Panc1 (cell line): Measurements from ENCODE around the gene L3MBTL2. TPM values are rescaled to one million over a fixed set of nuclear protein-coding genes. Genes with fewer than 3 reads are reported as not detected.

Experiments used
- ATAC-seq: fragments of 200-7000 bp; cut with Tn5 transposase; 2 replicates; pipeline ENCODE4 v1.9.1; 2020; ENCODE audit warnings: mild to moderate bottlenecking, moderate library complexity
- BruUV-seq: library from RNA; stranded (reverse); fragments of 400-500 nt; replicated peaks from 2 replicates; lab custom pipeline; 2021; lab: Mats Ljungman, UMichigan
- CTCF ChIA-PET: fragments of 300-600 bp; sonication (Branson Sonifier 250); formaldehyde crosslinking; loops from one replicate; lab custom pipeline; 2022; ENCODE audit warnings: antibody characterized with exemption; lab: Charles Lee
- POLR2A ChIA-PET: fragments of 300-600 bp; sonication (Branson Sonifier 250); formaldehyde crosslinking; loops from one replicate; lab custom pipeline; 2022; ENCODE audit warnings: antibody characterized with exemption; lab: Charles Lee
- DNase-seq: peaks from one replicate; pipeline ENCODE4 v3.0.0-alpha.2; 2010; ENCODE audit warnings: low read depth, low spot score
- H3K27ac ChIP-seq: 2 replicates; pipeline ENCODE4 v1.5.1; 2011; ENCODE audit warnings: mild to moderate bottlenecking, low read length, inconsistent platforms
- H3K27me3 ChIP-seq: fragments of 200-500 bp; sonication (Bioruptor generic); 2 replicates; pipeline ENCODE4 v1.6.0; 2014; ENCODE audit warnings: low read length, inconsistent platforms; ENCODE audit not compliant: control insufficient read depth, insufficient read depth
- H3K36me3 ChIP-seq: fragments of 200-500 bp; sonication (Bioruptor generic); 2 replicates; pipeline ENCODE4 v1.5.1; 2014; ENCODE audit warnings: inconsistent platforms, mild to moderate bottlenecking, low read length, moderate library complexity; ENCODE audit not compliant: control insufficient read depth, insufficient read depth
- H3K4me1 ChIP-seq: 2 replicates; pipeline ENCODE4 v1.5.1; 2011; ENCODE audit warnings: inconsistent platforms, mild to moderate bottlenecking, low read length, moderate library complexity; ENCODE audit not compliant: control insufficient read depth, insufficient read depth
- H3K4me3 ChIP-seq, 2 experiments: 2 replicates each; pipeline ENCODE4 v1.5.1; 2011 to 2012; ENCODE audit warnings: low read depth in 2 of 2, low read length in 2 of 2, mild to moderate bottlenecking in 2 of 2, inconsistent platforms in 1 of 2, moderate library complexity in 1 of 2
- H3K9me3 ChIP-seq: fragments of 200-500 bp; sonication (Bioruptor generic); 2 replicates; pipeline ENCODE4 v1.5.1; 2014; ENCODE audit warnings: low read depth, mild to moderate bottlenecking, inconsistent platforms, low read length, moderate library complexity; ENCODE audit not compliant: control insufficient read depth, insufficient read depth
- POLR2AphosphoS5 ChIP-seq: IDR thresholded peaks from 2 replicates; pipeline ENCODE4 v1.6.1; 2012; ENCODE audit warnings: mild to moderate bottlenecking, low read depth, low read length, moderate library complexity
- REST ChIP-seq, 2 experiments: IDR thresholded peaks; 2 replicates each; pipeline ENCODE4 v1.6.1; 2011 to 2012; ENCODE audit warnings: low read depth in 2 of 2, control low read depth in 1 of 2, low read length in 1 of 2, mild to moderate bottlenecking in 1 of 2, moderate library complexity in 1 of 2; ENCODE audit not compliant: insufficient read depth in 1 of 2
- SIN3A ChIP-seq: IDR thresholded peaks from 2 replicates; pipeline ENCODE4 v1.6.1; 2012; ENCODE audit warnings: low read depth, mild to moderate bottlenecking, low read length, moderate library complexity, borderline replicate concordance; ENCODE audit not compliant: insufficient read depth
- TCF7L2 ChIP-seq: IDR thresholded peaks from 2 replicates; pipeline ENCODE4 v1.6.1; 2011; ENCODE audit warnings: mild to moderate bottlenecking, low read depth, low read length, inconsistent platforms
- in situ Hi-C: cut with HindIII; loops from 2 replicates; pipeline ENCODE4 v1.10.0; 2016; ENCODE audit warnings: low sequenced_read_pairs, low pct_unique_long_range_greater_than_20kb
- intact Hi-C: fragments of 100-400 bp; cut with micrococcal nuclease; formaldehyde crosslinking; loops from one replicate; pipeline ENCODE4 v1.10.0; 2022; ENCODE audit not compliant: unreplicated experiment
- total RNA-seq: library from RNA; stranded (reverse); gene quantifications from one replicate; pipeline ENCODE4 v1.2.1, GENCODE V29; 2021; ENCODE audit not compliant: unreplicated experiment
- TF ChIP-seq, protein P1 (sequence below): fragments of 450-650 bp; IDR thresholded peaks from 2 replicates; pipeline ENCODE4 v1.5.1; 2017; ENCODE audit warnings: mild to moderate bottlenecking

Gene L3MBTL2
- total RNA-seq, 1 experiment from 2014 or later = 26.6 TPM

- BruUV-seq = no TSS peak
- DNase-seq (no peak), ATAC-seq (no peak)
- ChIA-PET POLR2A (no interaction called here), CTCF (no interaction called here)
- H3K36me3 ChIP-seq = no peaks in the 10 kb centered on the region
- H3K27ac ChIP-seq = no peak overlapping the region
- in situ Hi-C loops (no loop called here), intact Hi-C loops (no loop called here)
- no peak for TF ChIP-seq TCF7L2
- TF ChIP-seq, protein P1, sequence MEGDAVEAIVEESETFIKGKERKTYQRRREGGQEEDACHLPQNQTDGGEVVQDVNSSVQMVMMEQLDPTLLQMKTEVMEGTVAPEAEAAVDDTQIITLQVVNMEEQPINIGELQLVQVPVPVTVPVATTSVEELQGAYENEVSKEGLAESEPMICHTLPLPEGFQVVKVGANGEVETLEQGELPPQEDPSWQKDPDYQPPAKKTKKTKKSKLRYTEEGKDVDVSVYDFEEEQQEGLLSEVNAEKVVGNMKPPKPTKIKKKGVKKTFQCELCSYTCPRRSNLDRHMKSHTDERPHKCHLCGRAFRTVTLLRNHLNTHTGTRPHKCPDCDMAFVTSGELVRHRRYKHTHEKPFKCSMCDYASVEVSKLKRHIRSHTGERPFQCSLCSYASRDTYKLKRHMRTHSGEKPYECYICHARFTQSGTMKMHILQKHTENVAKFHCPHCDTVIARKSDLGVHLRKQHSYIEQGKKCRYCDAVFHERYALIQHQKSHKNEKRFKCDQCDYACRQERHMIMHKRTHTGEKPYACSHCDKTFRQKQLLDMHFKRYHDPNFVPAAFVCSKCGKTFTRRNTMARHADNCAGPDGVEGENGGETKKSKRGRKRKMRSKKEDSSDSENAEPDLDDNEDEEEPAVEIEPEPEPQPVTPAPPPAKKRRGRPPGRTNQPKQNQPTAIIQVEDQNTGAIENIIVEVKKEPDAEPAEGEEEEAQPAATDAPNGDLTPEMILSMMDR = no peak
- no peak for TF ChIP-seq SIN3A
- TF ChIP-seq REST (IDR thresholded peaks at IDR 0.05; ENCODE audit: insufficient read depth in 1 of 2, low read depth in 2 of 2, low read length in 1 of 2) = no peak
- TF ChIP-seq POLR2AphosphoS5 = no peak
- no peaks in the 10 kb centered on the region for H3K4me1 ChIP-seq
- no peak overlapping the region for H3K4me3 ChIP-seq
- H3K9me3 ChIP-seq = no peaks in the 10 kb centered on the region
- H3K27me3 ChIP-seq = no peaks in the 10 kb centered on the region
Measured at GRCh38 chr22:41239443-41240128, 34.5 kb downstream of the L3MBTL2 start.

DNA sequence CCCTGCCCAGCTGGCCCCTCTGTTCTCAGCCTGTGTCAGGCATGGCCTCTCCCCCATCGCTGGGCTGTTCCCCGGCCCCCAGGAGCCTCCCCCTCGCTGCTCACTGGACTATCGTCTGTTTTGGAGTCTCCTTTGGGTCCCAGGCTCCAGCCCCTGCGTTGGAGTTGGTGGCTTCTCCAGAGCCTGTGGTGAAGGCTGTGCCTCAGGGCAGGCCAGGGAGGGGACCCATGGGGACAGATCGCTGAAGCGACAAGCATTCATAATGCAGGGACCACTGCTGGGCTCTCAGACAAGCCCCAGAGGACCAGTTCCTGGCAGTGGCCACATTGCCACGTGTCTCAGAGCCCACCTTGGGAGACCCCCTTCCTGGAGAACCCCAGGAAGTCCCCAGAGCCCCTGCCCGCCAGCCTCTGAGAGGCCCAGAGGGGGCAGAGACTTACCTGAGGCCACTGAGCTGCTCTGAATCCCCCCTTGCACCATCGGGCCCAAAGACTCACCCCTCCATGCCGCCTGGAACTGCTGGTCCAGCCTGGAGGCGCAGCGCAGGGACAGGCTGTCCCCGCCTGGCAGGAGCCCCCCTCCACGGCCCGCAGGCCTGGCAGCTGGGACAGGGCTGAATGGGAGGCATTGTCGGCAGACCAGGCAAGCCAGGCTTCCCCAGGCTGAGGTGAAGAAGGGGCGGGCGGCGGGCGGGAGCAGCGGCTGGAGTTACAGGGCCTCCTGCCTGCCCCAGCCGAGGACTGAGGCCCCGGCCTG, 35.4 kb downstream of the L3MBTL2 start, which contains the start of gene CHADL:
Gene CHADL (minus strand): TSS at position 555 of the 756 bp plus-strand sequence. CDS start 50 bp downstream, at position 505.
- ATAC-seq (peak; percentile 9; the same call in 1 of the 2 replicates), DNase-seq (no peak)
- H3K27ac ChIP-seq = no peak within 1 kb of the TSS
- H3K4me1 ChIP-seq = no peaks in the 10 kb centered on the region
- ChIA-PET POLR2A (no interaction called here), CTCF (no interaction called here)
- H3K4me3 ChIP-seq = no peak within 1 kb of the TSS
- H3K9me3 ChIP-seq = no peaks in the 10 kb centered on the region
- no peaks in the 10 kb centered on the region for H3K36me3 ChIP-seq
- in situ Hi-C loops = no loop called here
- no TSS peak for BruUV-seq
- intact Hi-C loops = no loop called here
- H3K27me3 ChIP-seq = no peaks in the 10 kb centered on the region
- TF ChIP-seq REST (IDR thresholded peaks at IDR 0.05; ENCODE audit: insufficient read depth in 1 of 2, low read depth in 2 of 2, low read length in 1 of 2) (no peak), POLR2AphosphoS5 (no peak), TCF7L2 (no peak), SIN3A (no peak)
- TF ChIP-seq, protein P1 = no peak
